Measurements from ENCODE around the gene ECD.

DNA sequence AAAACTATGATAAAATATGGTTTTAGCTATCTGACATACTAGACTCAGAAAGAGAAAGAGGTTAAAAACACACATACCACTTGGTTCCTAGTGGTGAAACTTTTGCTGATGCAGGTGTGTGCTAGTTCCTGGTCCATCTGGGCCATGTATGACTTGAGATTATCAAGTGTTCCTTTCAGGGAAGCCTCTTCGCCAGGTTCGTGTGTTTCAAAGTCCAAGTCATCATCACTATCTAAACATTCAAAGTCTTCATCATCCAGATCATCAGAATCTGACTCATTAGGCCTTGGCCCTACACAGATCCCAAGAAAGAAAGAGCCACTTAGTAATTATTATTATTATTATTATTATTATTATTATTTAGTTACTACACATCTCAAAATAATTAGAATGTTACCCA lies 31.2 kb downstream of the ECD start:
- TF ChIP-seq, protein P1, sequence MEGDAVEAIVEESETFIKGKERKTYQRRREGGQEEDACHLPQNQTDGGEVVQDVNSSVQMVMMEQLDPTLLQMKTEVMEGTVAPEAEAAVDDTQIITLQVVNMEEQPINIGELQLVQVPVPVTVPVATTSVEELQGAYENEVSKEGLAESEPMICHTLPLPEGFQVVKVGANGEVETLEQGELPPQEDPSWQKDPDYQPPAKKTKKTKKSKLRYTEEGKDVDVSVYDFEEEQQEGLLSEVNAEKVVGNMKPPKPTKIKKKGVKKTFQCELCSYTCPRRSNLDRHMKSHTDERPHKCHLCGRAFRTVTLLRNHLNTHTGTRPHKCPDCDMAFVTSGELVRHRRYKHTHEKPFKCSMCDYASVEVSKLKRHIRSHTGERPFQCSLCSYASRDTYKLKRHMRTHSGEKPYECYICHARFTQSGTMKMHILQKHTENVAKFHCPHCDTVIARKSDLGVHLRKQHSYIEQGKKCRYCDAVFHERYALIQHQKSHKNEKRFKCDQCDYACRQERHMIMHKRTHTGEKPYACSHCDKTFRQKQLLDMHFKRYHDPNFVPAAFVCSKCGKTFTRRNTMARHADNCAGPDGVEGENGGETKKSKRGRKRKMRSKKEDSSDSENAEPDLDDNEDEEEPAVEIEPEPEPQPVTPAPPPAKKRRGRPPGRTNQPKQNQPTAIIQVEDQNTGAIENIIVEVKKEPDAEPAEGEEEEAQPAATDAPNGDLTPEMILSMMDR (IDR thresholded peaks at IDR 0.05 in 2 of 3, conservative IDR thresholded peaks at IDR 0.05 in 1 of 3; ENCODE audit: borderline replicate concordance in 1 of 3, insufficient read depth in 1 of 3, low read depth in 2 of 3, low read length in 2 of 3) = no peak
- TF ChIP-seq, protein P2, sequence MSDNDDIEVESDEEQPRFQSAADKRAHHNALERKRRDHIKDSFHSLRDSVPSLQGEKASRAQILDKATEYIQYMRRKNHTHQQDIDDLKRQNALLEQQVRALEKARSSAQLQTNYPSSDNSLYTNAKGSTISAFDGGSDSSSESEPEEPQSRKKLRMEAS (IDR thresholded peaks at IDR 0.05) = no peak
- TF ChIP-seq SP1 (IDR thresholded peaks at IDR 0.05; ENCODE audit: low read depth) = no peak
- TF ChIP-seq EZH2 (IDR thresholded peaks at IDR 0.05) = no peak
- no peak for TF ChIP-seq CBX3 (IDR thresholded peaks at IDR 0.05; ENCODE audit: low read depth)
- no peak for TF ChIP-seq POLR2AphosphoS5 (IDR thresholded peaks at IDR 0.05; ENCODE audit: low read depth, low read length)
- TF ChIP-seq, protein P3, sequence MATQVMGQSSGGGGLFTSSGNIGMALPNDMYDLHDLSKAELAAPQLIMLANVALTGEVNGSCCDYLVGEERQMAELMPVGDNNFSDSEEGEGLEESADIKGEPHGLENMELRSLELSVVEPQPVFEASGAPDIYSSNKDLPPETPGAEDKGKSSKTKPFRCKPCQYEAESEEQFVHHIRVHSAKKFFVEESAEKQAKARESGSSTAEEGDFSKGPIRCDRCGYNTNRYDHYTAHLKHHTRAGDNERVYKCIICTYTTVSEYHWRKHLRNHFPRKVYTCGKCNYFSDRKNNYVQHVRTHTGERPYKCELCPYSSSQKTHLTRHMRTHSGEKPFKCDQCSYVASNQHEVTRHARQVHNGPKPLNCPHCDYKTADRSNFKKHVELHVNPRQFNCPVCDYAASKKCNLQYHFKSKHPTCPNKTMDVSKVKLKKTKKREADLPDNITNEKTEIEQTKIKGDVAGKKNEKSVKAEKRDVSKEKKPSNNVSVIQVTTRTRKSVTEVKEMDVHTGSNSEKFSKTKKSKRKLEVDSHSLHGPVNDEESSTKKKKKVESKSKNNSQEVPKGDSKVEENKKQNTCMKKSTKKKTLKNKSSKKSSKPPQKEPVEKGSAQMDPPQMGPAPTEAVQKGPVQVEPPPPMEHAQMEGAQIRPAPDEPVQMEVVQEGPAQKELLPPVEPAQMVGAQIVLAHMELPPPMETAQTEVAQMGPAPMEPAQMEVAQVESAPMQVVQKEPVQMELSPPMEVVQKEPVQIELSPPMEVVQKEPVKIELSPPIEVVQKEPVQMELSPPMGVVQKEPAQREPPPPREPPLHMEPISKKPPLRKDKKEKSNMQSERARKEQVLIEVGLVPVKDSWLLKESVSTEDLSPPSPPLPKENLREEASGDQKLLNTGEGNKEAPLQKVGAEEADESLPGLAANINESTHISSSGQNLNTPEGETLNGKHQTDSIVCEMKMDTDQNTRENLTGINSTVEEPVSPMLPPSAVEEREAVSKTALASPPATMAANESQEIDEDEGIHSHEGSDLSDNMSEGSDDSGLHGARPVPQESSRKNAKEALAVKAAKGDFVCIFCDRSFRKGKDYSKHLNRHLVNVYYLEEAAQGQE (IDR thresholded peaks at IDR 0.05; ENCODE audit: low read depth) = no peak
- no peak for TF ChIP-seq FOSL1 (IDR thresholded peaks at IDR 0.05; ENCODE audit: low read depth)
- TF ChIP-seq YY1 (IDR thresholded peaks at IDR 0.05; ENCODE audit: extremely low read depth, insufficient replicate concordance, low read depth, low read length) = no peak
- TF ChIP-seq CEBPB (IDR thresholded peaks at IDR 0.05; ENCODE audit: low read depth) = no peak
- TF ChIP-seq, protein P4, sequence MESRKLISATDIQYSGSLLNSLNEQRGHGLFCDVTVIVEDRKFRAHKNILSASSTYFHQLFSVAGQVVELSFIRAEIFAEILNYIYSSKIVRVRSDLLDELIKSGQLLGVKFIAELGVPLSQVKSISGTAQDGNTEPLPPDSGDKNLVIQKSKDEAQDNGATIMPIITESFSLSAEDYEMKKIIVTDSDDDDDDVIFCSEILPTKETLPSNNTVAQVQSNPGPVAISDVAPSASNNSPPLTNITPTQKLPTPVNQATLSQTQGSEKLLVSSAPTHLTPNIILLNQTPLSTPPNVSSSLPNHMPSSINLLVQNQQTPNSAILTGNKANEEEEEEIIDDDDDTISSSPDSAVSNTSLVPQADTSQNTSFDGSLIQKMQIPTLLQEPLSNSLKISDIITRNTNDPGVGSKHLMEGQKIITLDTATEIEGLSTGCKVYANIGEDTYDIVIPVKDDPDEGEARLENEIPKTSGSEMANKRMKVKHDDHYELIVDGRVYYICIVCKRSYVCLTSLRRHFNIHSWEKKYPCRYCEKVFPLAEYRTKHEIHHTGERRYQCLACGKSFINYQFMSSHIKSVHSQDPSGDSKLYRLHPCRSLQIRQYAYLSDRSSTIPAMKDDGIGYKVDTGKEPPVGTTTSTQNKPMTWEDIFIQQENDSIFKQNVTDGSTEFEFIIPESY (IDR thresholded peaks at IDR 0.05; ENCODE audit: extremely low read depth, insufficient replicate concordance, low read length) = no peak

Data from HCT116 (cell line).